DMS79 treated with DMSO at 0.1 percent for 48 hours (cell line): ENCODE data around the gene POLG.

Experiments used
- DNase-seq: peaks from one replicate; lab custom pipeline; 2025; lab: John Stamatoyannopoulos, UW

POLG gene

GRCh38 chr15:89370120-89370977 is 35.7 kb upstream of the POLG start:
- no peak for DNase-seq

- DNase-seq = no peak
Measured at GRCh38 chr15:89369341-89369947, 34.8 kb upstream of the POLG start.

GRCh38 chr15:89368566-89369223 is 34.1 kb upstream of the POLG start:
- no peak for DNase-seq

- peak; percentile 48 for DNase-seq
Measured at GRCh38 chr15:89367485-89368451, 33.1 kb upstream of the POLG start.

- no peak for DNase-seq
Measured at GRCh38 chr15:89366656-89367393, 32.2 kb upstream of the POLG start.

GRCh38 chr15:89365462-89366065 is 30.9 kb upstream of the POLG start:
- DNase-seq = no peak

GRCh38 chr15:89364741-89365450 is 30.3 kb upstream of the POLG start:
- no peak for DNase-seq

- peak; percentile 52 for DNase-seq
Measured at GRCh38 chr15:89364341-89364740, 29.7 kb upstream of the POLG start.

GRCh38 chr15:89363770-89364169 is 29.1 kb upstream of the POLG start:
- DNase-seq = no peak

GRCh38 chr15:89363133-89363532 is 28.5 kb upstream of the POLG start:
- no peak for DNase-seq

- peak; percentile 31 for DNase-seq
Measured at GRCh38 chr15:89362203-89363101, 27.8 kb upstream of the POLG start.

GRCh38 chr15:89361451-89362202 is 27.0 kb upstream of the POLG start:
- DNase-seq = peak; percentile 9

- no peak for DNase-seq
Measured at GRCh38 chr15:89360294-89360971, 25.8 kb upstream of the POLG start.

GRCh38 chr15:89359471-89360293 is 25.1 kb upstream of the POLG start:
- no peak for DNase-seq

- peak; percentile 39 for DNase-seq
Measured at GRCh38 chr15:89358755-89359439, 24.3 kb upstream of the POLG start.

GRCh38 chr15:89358435-89358754 is 23.8 kb upstream of the POLG start:
- DNase-seq = no peak
